IMR-90 (cell line): ENCODE data around the gene TMEM259. TPM values are rescaled to one million over a fixed set of nuclear protein-coding genes. Genes with fewer than 3 reads are reported as not detected.

Experiments
- ATAC-seq: fragments of 200-7000 bp; cut with Tn5 transposase; 2 replicates; pipeline ENCODE4 v1.9.1; 2020; ENCODE audit warnings: low read depth, mild to moderate bottlenecking, moderate library complexity
- BruUV-seq: library from RNA; stranded (reverse); fragments of 400-500 nt; replicated peaks from 2 replicates; lab custom pipeline; 2021; lab: Mats Ljungman, UMichigan
- CTCF ChIA-PET: fragments of 300-600 bp; formaldehyde crosslinking; extraction: SDS; loops from one replicate; lab custom pipeline; 2021; ENCODE audit warnings: antibody characterized with exemption; lab: Yijun Ruan, JAX
- POLR2A ChIA-PET: fragments of 300-600 bp; sonication (Branson Sonifier 250); formaldehyde crosslinking; loops from one replicate; lab custom pipeline; 2022; ENCODE audit warnings: antibody characterized with exemption; ENCODE audit not compliant: unreplicated experiment; lab: Charles Lee
- DNase-seq: peaks from one replicate; pipeline ENCODE4 v3.0.0; 2013
- H2AFZ ChIP-seq: replicated peaks from 2 replicates; pipeline ENCODE3; 2013; ENCODE audit warnings: low read length, mild to moderate bottlenecking; ENCODE audit not compliant: poor library complexity
- H2AK5ac ChIP-seq: 2 replicates; pipeline ENCODE4 v1.6.1; 2013; ENCODE audit warnings: low read depth, low read length, inconsistent platforms
- H2AK9ac ChIP-seq: replicated peaks from 2 replicates; pipeline ENCODE3; 2013; ENCODE audit warnings: mild to moderate bottlenecking, low read depth, low read length, moderate library complexity; ENCODE audit not compliant: poor library complexity
- H2BK120ac ChIP-seq: 2 replicates; pipeline ENCODE4 v1.6.1; 2013; ENCODE audit warnings: low read depth, low read length, inconsistent platforms
- H2BK15ac ChIP-seq: 3 replicates; pipeline ENCODE4 v1.6.1; 2013; ENCODE audit warnings: low read depth, low read length, inconsistent platforms
- H2BK20ac ChIP-seq: 2 replicates; pipeline ENCODE4 v1.6.1; 2013; ENCODE audit warnings: low read depth, mild to moderate bottlenecking, inconsistent platforms, low read length, moderate library complexity
- H2BK5ac ChIP-seq: 2 replicates; pipeline ENCODE4 v1.6.1; 2013; ENCODE audit warnings: mild to moderate bottlenecking, low read depth, low read length, inconsistent platforms; ENCODE audit not compliant: poor library complexity, severe bottlenecking
- H3K14ac ChIP-seq: replicated peaks from 2 replicates; pipeline ENCODE4 v1.6.1; 2013; ENCODE audit warnings: low read depth, low read length, inconsistent platforms
- H3K18ac ChIP-seq: 2 replicates; pipeline ENCODE4 v1.6.1; 2013; ENCODE audit warnings: low read depth, low read length, control low read depth
- H3K23ac ChIP-seq: 2 replicates; pipeline ENCODE4 v1.6.1; 2013; ENCODE audit warnings: low read depth, low read length, inconsistent platforms
- H3K27ac ChIP-seq: 2 replicates; pipeline ENCODE4 v1.5.1; 2013; ENCODE audit warnings: mild to moderate bottlenecking, control low read depth, low read length; ENCODE audit not compliant: insufficient read depth
- H3K27me3 ChIP-seq: 2 replicates; pipeline ENCODE4 v1.6.1; 2013; ENCODE audit warnings: low read length; ENCODE audit not compliant: control insufficient read depth, insufficient read depth
- H3K36me3 ChIP-seq: 2 replicates; pipeline ENCODE4 v1.6.1; 2013; ENCODE audit warnings: low read length, mixed read lengths; ENCODE audit not compliant: control insufficient read depth, insufficient read depth
- H3K4ac ChIP-seq: 2 replicates; pipeline ENCODE4 v1.6.1; 2013; ENCODE audit warnings: low read depth, low read length, inconsistent platforms
- H3K4me1 ChIP-seq: 2 replicates; pipeline ENCODE4 v1.6.1; 2013; ENCODE audit warnings: low read length, mixed read lengths; ENCODE audit not compliant: control insufficient read depth, insufficient read depth
- H3K4me2 ChIP-seq: 2 replicates; pipeline ENCODE4 v1.6.1; 2013; ENCODE audit warnings: low read depth, mild to moderate bottlenecking, control low read depth, low read length, moderate library complexity
- H3K4me3 ChIP-seq: 2 replicates; pipeline ENCODE4 v1.5.1; 2013; ENCODE audit warnings: low read depth, mild to moderate bottlenecking, control low read depth, low read length, moderate library complexity; ENCODE audit not compliant: insufficient read depth
- H3K56ac ChIP-seq: 2 replicates; pipeline ENCODE4 v1.6.1; 2013; ENCODE audit warnings: low read length, inconsistent platforms; ENCODE audit not compliant: insufficient read depth; ENCODE audit errors: extremely low read depth
- H3K79me1 ChIP-seq, 2 experiments: 2 replicates each; pipeline ENCODE4 v1.6.1; 2013; ENCODE audit warnings: low read length in 2 of 2, inconsistent platforms in 1 of 2, low read depth in 1 of 2
- H3K9ac ChIP-seq: 2 replicates; pipeline ENCODE4 v1.6.1; 2013; ENCODE audit warnings: low read depth, low read length, control low read depth
- H3K9me1 ChIP-seq: 2 replicates; pipeline ENCODE4 v1.6.1; 2013; ENCODE audit warnings: low read length, inconsistent platforms; ENCODE audit not compliant: insufficient read depth
- H3K9me3 ChIP-seq: 2 replicates; pipeline ENCODE4 v1.6.1; 2013; ENCODE audit warnings: low read length; ENCODE audit not compliant: control insufficient read depth, insufficient read depth
- H4K20me1 ChIP-seq: 2 replicates; pipeline ENCODE4 v1.6.1; 2013; ENCODE audit warnings: low read length, inconsistent platforms; ENCODE audit not compliant: insufficient read depth
- H4K5ac ChIP-seq: 2 replicates; pipeline ENCODE4 v1.6.1; 2013; ENCODE audit warnings: mild to moderate bottlenecking, low read depth, low read length, control low read depth
- H4K8ac ChIP-seq, 2 experiments: 2 replicates each; pipeline ENCODE4 v1.6.1; 2013; ENCODE audit warnings: low read depth in 2 of 2, low read length in 2 of 2, control low read depth in 1 of 2, inconsistent platforms in 1 of 2
- H4K91ac ChIP-seq: 2 replicates; pipeline ENCODE4 v1.6.1; 2013; ENCODE audit warnings: low read depth, low read length, inconsistent platforms; ENCODE audit not compliant: insufficient read depth
- BHLHE40 ChIP-seq: fragments of 150-350 bp; IDR thresholded peaks from 2 replicates; pipeline ENCODE4 v1.6.1; 2016; ENCODE audit warnings: mild to moderate bottlenecking, low read depth, low read length
- FOS ChIP-seq: fragments of 150-350 bp; IDR thresholded peaks from 2 replicates; pipeline ENCODE4 v1.6.1; 2016; ENCODE audit warnings: low read depth, low read length
- MAFK ChIP-seq: IDR thresholded peaks from 2 replicates; pipeline ENCODE4 v1.6.1; 2012; ENCODE audit warnings: low read depth, low read length, improper control_type of control experiment
- MAZ ChIP-seq: IDR thresholded peaks from 2 replicates; pipeline ENCODE4 v1.6.1; 2012; ENCODE audit warnings: low read depth, mild to moderate bottlenecking, low read length, improper control_type of control experiment, moderate library complexity, borderline replicate concordance
- NFE2L2 ChIP-seq: fragments of 150-350 bp; IDR thresholded peaks from 2 replicates; pipeline ENCODE4 v1.6.1; 2016; ENCODE audit warnings: low read depth, mild to moderate bottlenecking, low read length
- RAD21 ChIP-seq: IDR thresholded peaks from 2 replicates; pipeline ENCODE4 v1.6.1; 2012; ENCODE audit warnings: low read length, improper control_type of control experiment
- USF2 ChIP-seq: fragments of 150-350 bp; IDR thresholded peaks from 2 replicates; pipeline ENCODE4 v1.6.1; 2017; ENCODE audit warnings: mild to moderate bottlenecking, antibody characterized with exemption, low read length, low read depth
- WGBS, 2 experiments: methylation state at CpG; one replicate each; pipeline versions ENCODE4 v1.1.5 to v1.1.7; 2013; ENCODE audit warnings: missing lambda C conversion rate in 2 of 2; ENCODE audit not compliant: insufficient read length in 1 of 2; ENCODE audit errors: extremely low coverage in 2 of 2; 5-methylcytosine and 5-hydroxymethylcytosine counted together
- dilution Hi-C: fragments of 300-500 bp; cut with HindIII; formaldehyde crosslinking; loops from one replicate; pipeline ENCODE4 v1.14.3; 2018; ENCODE audit warnings: low sequenced_read_pairs; ENCODE audit not compliant: unreplicated experiment
- in situ Hi-C: fragments of 300-500 bp; cut with MboI; formaldehyde crosslinking; loops from 3 replicates; pipeline ENCODE4 v1.14.3; 2019; ENCODE audit warnings: low sequenced_read_pairs, inconsistent platforms, mixed read lengths
- intact Hi-C: fragments of 100-400 bp; cut with micrococcal nuclease; formaldehyde crosslinking; loops from 2 replicates; pipeline ENCODE4 v1.10.0; 2022
- polyA plus RNA-seq, 3 experiments: library from polyadenylated mRNA; depleted of rRNA; stranded (reverse); fragments of >200 nt; gene quantifications; 2 replicates each; pipeline ENCODE4 v1.2.3, GENCODE V29; 2012; ENCODE audit warnings: low replicate concordance in 1 of 3
- total RNA-seq: library from RNA; depleted of rRNA; stranded (reverse); fragments of >200 nt; gene quantifications from 2 replicates; pipeline ENCODE4 v1.2.3, GENCODE V29; 2012

Gene TMEM259
- total and polyA plus RNA-seq, 2 of the 4 experiments (the other 2 are of a cell fraction): 22.6 to 153 TPM

GRCh38 chr19:1014161-1015060 lies 6.5 kb downstream of the TMEM259 start:
- Histone ChIP-seq H2BK5ac (no peak overlapping the region), H3K36me3 (peaks cover 38% of the 10 kb centered on the region), H4K5ac (no peak overlapping the region), H2AK5ac (no peak overlapping the region), H3K4ac (no peak overlapping the region), H3K79me1 (peaks cover 0 to 63% of the 10 kb centered on the region in 2 experiments; a peak in 2 of 4 replicates), H2AK9ac (no peak overlapping the region), H4K20me1 (peaks cover 76% of the 10 kb centered on the region), H2BK20ac (no peak overlapping the region), H2AFZ (no peak overlapping the region), H3K4me3 (no peak overlapping the region), H2BK120ac (no peak overlapping the region), H3K27me3 (no peaks in the 10 kb centered on the region), H3K18ac (no peak overlapping the region), H4K8ac (no peak overlapping the region), H3K27ac (no peak overlapping the region), H3K9ac (no peak overlapping the region), H4K91ac (no peak overlapping the region), H3K56ac (no peak overlapping the region), H3K9me3 (no peaks in the 10 kb centered on the region), H3K23ac (no peak overlapping the region), H3K14ac (no peak overlapping the region), H3K9me1 (peaks cover 9% of the 10 kb centered on the region; the same call in 1 of the 2 replicates), H3K4me2 (no peak overlapping the region), H3K4me1 (peaks cover 36% of the 10 kb centered on the region), H2BK15ac (no peak overlapping the region)
- DNase-seq (no peak), ATAC-seq (no peak)
- intact Hi-C loops: no loop called here
- ChIA-PET CTCF (no interaction called here), POLR2A (no interaction called here)
- TF ChIP-seq MAFK: no peak
- no peak for TF ChIP-seq NFE2L2
- no peak for TF ChIP-seq MAZ
- no peak for TF ChIP-seq USF2
- TF ChIP-seq FOS: no peak
- no peak for TF ChIP-seq RAD21
- TF ChIP-seq BHLHE40: no peak
- dilution Hi-C loops: no loop called here
- in situ Hi-C loops: no loop called here
- WGBS, 2 experiments: 95% methylated on average over 29 of the region's 49 CpGs; no CpG with 5 or more reads in 1 of the 2 experiments
- no TSS peak for BruUV-seq
